Measurements from ENCODE around the gene TMEM37. TPM values are rescaled to one million over a fixed set of nuclear protein-coding genes. Genes with fewer than 3 reads are reported as not detected.

Gene TMEM37
- total RNA-seq, 1 experiment from 2014 or later, result 9.6 TPM

DNA sequence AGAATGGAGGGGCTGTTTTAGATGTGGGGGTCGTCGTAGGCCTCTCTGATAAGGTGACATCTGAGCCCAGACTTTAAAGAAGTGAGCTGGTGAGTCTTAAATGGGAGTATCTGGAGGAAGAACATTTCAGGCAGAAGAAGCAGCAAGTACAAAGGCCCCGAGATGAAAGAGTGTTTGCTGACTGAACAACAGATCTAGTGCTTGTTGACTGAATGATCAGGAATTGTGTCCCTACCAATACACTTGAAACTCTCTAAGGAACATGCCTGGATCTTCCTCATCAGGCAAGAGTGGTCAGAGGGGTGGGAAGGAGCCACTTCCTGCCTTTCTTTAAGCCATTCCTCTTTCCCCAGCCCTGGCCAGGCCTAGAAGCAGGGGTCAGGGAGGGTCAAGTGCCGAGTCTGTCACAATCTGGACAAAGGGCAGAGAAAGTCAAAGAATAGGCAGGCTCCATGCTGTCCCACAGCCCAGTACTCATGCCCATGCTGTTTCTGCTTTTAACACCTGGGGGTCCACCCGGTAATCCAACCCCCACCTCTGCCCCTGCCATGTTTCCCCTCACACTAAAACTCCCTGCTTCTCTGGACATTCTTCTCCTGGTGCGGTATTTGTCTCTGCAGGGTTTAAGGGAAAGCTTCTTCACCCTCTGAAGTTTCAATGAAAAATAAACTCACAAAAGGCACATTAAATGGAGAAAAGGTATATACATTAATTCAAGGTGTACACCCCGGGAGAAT, 3.0 kb upstream of the TMEM37 start:
- Mint-ChIP-seq H3K27ac (no peak overlapping the region), H3K27me3 (ENCODE audit: low read depth) (peaks cover 30% of the 10 kb centered on the region), H3K9me3 (no peaks in the 10 kb centered on the region), H3K4me3 (no peak overlapping the region), H3K4me1 (peaks cover 56% of the 10 kb centered on the region), H3K36me3 (no peaks in the 10 kb centered on the region)
- TF ChIP-seq HMGA2 (CRISPR knock-in tag; IDR thresholded peaks at IDR 0.05) (no peak), NFE2L1 (CRISPR knock-in tag; IDR thresholded peaks at IDR 0.05) (no peak), IRF2 (CRISPR knock-in tag; IDR thresholded peaks at IDR 0.05; ENCODE audit: borderline replicate concordance, low read depth) (no peak), JUN (CRISPR knock-in tag; IDR thresholded peaks at IDR 0.05) (no peak), ZNF423 (CRISPR knock-in tag; IDR thresholded peaks at IDR 0.05) (no peak), RORB (CRISPR knock-in tag; IDR thresholded peaks at IDR 0.05) (no peak), KAT7 (CRISPR knock-in tag; IDR thresholded peaks at IDR 0.05; ENCODE audit: borderline replicate concordance) (no peak), NFYB (CRISPR knock-in tag; conservative IDR thresholded peaks at IDR 0.05; ENCODE audit: low read depth) (no peak), GTF2I (CRISPR knock-in tag; conservative IDR thresholded peaks at IDR 0.05) (no peak), CREB1 (CRISPR knock-in tag; IDR thresholded peaks at IDR 0.05) (no peak), MYBL2 (CRISPR knock-in tag; IDR thresholded peaks at IDR 0.05) (no peak)
- TF ChIP-seq, protein P1, sequence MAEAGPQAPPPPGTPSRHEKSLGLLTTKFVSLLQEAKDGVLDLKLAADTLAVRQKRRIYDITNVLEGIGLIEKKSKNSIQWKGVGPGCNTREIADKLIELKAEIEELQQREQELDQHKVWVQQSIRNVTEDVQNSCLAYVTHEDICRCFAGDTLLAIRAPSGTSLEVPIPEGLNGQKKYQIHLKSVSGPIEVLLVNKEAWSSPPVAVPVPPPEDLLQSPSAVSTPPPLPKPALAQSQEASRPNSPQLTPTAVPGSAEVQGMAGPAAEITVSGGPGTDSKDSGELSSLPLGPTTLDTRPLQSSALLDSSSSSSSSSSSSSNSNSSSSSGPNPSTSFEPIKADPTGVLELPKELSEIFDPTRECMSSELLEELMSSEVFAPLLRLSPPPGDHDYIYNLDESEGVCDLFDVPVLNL (CRISPR knock-in tag; IDR thresholded peaks at IDR 0.05; ENCODE audit: borderline replicate concordance, low read depth), result no peak
- TF ChIP-seq, protein P2, sequence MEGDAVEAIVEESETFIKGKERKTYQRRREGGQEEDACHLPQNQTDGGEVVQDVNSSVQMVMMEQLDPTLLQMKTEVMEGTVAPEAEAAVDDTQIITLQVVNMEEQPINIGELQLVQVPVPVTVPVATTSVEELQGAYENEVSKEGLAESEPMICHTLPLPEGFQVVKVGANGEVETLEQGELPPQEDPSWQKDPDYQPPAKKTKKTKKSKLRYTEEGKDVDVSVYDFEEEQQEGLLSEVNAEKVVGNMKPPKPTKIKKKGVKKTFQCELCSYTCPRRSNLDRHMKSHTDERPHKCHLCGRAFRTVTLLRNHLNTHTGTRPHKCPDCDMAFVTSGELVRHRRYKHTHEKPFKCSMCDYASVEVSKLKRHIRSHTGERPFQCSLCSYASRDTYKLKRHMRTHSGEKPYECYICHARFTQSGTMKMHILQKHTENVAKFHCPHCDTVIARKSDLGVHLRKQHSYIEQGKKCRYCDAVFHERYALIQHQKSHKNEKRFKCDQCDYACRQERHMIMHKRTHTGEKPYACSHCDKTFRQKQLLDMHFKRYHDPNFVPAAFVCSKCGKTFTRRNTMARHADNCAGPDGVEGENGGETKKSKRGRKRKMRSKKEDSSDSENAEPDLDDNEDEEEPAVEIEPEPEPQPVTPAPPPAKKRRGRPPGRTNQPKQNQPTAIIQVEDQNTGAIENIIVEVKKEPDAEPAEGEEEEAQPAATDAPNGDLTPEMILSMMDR (IDR thresholded peaks at IDR 0.05), result no peak
- TF ChIP-seq, protein P3, sequence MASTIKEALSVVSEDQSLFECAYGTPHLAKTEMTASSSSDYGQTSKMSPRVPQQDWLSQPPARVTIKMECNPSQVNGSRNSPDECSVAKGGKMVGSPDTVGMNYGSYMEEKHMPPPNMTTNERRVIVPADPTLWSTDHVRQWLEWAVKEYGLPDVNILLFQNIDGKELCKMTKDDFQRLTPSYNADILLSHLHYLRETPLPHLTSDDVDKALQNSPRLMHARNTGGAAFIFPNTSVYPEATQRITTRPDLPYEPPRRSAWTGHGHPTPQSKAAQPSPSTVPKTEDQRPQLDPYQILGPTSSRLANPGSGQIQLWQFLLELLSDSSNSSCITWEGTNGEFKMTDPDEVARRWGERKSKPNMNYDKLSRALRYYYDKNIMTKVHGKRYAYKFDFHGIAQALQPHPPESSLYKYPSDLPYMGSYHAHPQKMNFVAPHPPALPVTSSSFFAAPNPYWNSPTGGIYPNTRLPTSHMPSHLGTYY (CRISPR knock-in tag; IDR thresholded peaks at IDR 0.05), result no peak
- TF ChIP-seq, protein P4, sequence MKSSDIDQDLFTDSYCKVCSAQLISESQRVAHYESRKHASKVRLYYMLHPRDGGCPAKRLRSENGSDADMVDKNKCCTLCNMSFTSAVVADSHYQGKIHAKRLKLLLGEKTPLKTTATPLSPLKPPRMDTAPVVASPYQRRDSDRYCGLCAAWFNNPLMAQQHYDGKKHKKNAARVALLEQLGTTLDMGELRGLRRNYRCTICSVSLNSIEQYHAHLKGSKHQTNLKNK (CRISPR knock-in tag; IDR thresholded peaks at IDR 0.05), result no peak
- TF ChIP-seq, protein P5, sequence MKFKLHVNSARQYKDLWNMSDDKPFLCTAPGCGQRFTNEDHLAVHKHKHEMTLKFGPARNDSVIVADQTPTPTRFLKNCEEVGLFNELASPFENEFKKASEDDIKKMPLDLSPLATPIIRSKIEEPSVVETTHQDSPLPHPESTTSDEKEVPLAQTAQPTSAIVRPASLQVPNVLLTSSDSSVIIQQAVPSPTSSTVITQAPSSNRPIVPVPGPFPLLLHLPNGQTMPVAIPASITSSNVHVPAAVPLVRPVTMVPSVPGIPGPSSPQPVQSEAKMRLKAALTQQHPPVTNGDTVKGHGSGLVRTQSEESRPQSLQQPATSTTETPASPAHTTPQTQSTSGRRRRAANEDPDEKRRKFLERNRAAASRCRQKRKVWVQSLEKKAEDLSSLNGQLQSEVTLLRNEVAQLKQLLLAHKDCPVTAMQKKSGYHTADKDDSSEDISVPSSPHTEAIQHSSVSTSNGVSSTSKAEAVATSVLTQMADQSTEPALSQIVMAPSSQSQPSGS (CRISPR knock-in tag; IDR thresholded peaks at IDR 0.05; ENCODE audit: borderline replicate concordance, low read depth), result no peak
- TF ChIP-seq, protein P6, sequence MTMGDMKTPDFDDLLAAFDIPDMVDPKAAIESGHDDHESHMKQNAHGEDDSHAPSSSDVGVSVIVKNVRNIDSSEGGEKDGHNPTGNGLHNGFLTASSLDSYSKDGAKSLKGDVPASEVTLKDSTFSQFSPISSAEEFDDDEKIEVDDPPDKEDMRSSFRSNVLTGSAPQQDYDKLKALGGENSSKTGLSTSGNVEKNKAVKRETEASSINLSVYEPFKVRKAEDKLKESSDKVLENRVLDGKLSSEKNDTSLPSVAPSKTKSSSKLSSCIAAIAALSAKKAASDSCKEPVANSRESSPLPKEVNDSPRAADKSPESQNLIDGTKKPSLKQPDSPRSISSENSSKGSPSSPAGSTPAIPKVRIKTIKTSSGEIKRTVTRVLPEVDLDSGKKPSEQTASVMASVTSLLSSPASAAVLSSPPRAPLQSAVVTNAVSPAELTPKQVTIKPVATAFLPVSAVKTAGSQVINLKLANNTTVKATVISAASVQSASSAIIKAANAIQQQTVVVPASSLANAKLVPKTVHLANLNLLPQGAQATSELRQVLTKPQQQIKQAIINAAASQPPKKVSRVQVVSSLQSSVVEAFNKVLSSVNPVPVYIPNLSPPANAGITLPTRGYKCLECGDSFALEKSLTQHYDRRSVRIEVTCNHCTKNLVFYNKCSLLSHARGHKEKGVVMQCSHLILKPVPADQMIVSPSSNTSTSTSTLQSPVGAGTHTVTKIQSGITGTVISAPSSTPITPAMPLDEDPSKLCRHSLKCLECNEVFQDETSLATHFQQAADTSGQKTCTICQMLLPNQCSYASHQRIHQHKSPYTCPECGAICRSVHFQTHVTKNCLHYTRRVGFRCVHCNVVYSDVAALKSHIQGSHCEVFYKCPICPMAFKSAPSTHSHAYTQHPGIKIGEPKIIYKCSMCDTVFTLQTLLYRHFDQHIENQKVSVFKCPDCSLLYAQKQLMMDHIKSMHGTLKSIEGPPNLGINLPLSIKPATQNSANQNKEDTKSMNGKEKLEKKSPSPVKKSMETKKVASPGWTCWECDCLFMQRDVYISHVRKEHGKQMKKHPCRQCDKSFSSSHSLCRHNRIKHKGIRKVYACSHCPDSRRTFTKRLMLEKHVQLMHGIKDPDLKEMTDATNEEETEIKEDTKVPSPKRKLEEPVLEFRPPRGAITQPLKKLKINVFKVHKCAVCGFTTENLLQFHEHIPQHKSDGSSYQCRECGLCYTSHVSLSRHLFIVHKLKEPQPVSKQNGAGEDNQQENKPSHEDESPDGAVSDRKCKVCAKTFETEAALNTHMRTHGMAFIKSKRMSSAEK (CRISPR knock-in tag; IDR thresholded peaks at IDR 0.05; ENCODE audit: borderline replicate concordance), result no peak
- ATAC-seq (no peak), DNase-seq (ENCODE audit: low spot score) (no peak)
- CTCF ChIA-PET, result interaction anchor here (1.6 kb wide), 1 partner anchor 48 kb away, joined by 6 read pairs; no protein-coding TSS in a partner anchor
- POLR2A ChIA-PET, result no interaction called here

Measured in WTC11 (cell line).